ENCODE measurements around the gene JARID2.

DNA sequence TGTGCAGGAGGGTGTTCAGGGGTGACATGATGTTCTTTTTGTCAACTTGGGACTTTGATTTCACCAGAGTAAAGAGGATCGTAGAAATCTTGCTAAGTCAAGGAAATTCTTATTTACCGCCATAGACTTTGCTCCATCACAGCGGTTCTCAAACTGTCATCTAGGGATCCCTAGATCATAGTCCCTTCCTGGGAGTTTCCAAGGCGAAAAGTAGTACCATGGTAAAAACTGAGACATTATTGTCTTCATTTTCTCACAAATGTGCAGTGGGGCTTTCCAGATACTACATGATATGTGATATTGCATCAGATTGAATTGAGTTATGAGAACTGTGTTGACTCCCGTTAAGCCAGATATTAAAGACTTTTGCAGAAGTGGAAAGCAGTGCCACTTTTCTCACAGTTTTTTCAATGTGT lies 79.7 kb downstream of the JARID2 start:
- TF ChIP-seq, protein P1, sequence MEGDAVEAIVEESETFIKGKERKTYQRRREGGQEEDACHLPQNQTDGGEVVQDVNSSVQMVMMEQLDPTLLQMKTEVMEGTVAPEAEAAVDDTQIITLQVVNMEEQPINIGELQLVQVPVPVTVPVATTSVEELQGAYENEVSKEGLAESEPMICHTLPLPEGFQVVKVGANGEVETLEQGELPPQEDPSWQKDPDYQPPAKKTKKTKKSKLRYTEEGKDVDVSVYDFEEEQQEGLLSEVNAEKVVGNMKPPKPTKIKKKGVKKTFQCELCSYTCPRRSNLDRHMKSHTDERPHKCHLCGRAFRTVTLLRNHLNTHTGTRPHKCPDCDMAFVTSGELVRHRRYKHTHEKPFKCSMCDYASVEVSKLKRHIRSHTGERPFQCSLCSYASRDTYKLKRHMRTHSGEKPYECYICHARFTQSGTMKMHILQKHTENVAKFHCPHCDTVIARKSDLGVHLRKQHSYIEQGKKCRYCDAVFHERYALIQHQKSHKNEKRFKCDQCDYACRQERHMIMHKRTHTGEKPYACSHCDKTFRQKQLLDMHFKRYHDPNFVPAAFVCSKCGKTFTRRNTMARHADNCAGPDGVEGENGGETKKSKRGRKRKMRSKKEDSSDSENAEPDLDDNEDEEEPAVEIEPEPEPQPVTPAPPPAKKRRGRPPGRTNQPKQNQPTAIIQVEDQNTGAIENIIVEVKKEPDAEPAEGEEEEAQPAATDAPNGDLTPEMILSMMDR (IDR thresholded peaks at IDR 0.05 in 4 of 5, conservative IDR thresholded peaks at IDR 0.05 in 1 of 5), result no peak
- no peak for TF ChIP-seq POLR2A (IDR thresholded peaks at IDR 0.05)

Measured in gastrocnemius medialis (tissue), 4 donors.